Endodermal cell (in vitro differentiated cells): ENCODE data around the gene HECW1. TPM values are rescaled to one million over a fixed set of nuclear protein-coding genes. Genes with fewer than 3 reads are reported as not detected.

ENCODE experiments used
- DNase-seq: peaks from one replicate; pipeline ENCODE4 v3.0.0-alpha.2; 2017
- H3K27ac ChIP-seq: 2 replicates; pipeline ENCODE4 v1.5.1; 2013; ENCODE audit warnings: mild to moderate bottlenecking, low read depth, low read length, moderate library complexity
- H3K27me3 ChIP-seq: 2 replicates; pipeline ENCODE4 v1.6.1; 2013; ENCODE audit warnings: mild to moderate bottlenecking, low read length, moderate library complexity; ENCODE audit not compliant: insufficient read depth, control insufficient read depth, poor library complexity, severe bottlenecking
- H3K36me3 ChIP-seq: 2 replicates; pipeline ENCODE4 v1.7.0; 2013; ENCODE audit warnings: mild to moderate bottlenecking, low read length, moderate library complexity; ENCODE audit not compliant: control insufficient read depth, insufficient read depth
- H3K4me1 ChIP-seq: one replicate; pipeline ENCODE4 v1.7.0; 2013; ENCODE audit warnings: low read length; ENCODE audit not compliant: control insufficient read depth, insufficient read depth
- H3K4me3 ChIP-seq: 2 replicates; pipeline ENCODE4 v1.5.1; 2013; ENCODE audit warnings: mild to moderate bottlenecking, low read length, moderate library complexity
- H3K9ac ChIP-seq: 2 replicates; pipeline ENCODE4 v1.6.1; 2013; ENCODE audit warnings: mild to moderate bottlenecking, low read length, moderate library complexity; ENCODE audit not compliant: poor library complexity, severe bottlenecking; ENCODE audit errors: extremely low read depth
- H3K9me3 ChIP-seq: 2 replicates; pipeline ENCODE4 v1.6.1; 2013; ENCODE audit warnings: mild to moderate bottlenecking, low read length, moderate library complexity; ENCODE audit not compliant: control insufficient read depth
- H3K27ac Mint-ChIP-seq: 2 replicates; pipeline ENCODE4 v1.8.0; 2020; ENCODE audit warnings: mixed read lengths
- H3K27me3 Mint-ChIP-seq: 2 replicates; pipeline ENCODE4 v1.8.0; 2021; ENCODE audit warnings: mild to moderate bottlenecking, mixed read lengths; ENCODE audit not compliant: insufficient read depth
- H3K36me3 Mint-ChIP-seq: 2 replicates; pipeline ENCODE4 v1.8.0; 2020; ENCODE audit warnings: low read depth, mixed read lengths
- H3K4me1 Mint-ChIP-seq: 2 replicates; pipeline ENCODE4 v1.8.0; 2020; ENCODE audit warnings: mixed read lengths
- H3K4me3 Mint-ChIP-seq: 2 replicates; pipeline ENCODE4 v1.8.0; 2020; ENCODE audit warnings: mild to moderate bottlenecking, moderate library complexity, mixed read lengths
- H3K9me3 Mint-ChIP-seq: 2 replicates; pipeline ENCODE4 v1.8.0; 2020; ENCODE audit warnings: mild to moderate bottlenecking, mixed read lengths
- WGBS, 2 experiments: methylation state at CpG; one replicate each; pipeline versions ENCODE4 v1.1.5 to v1.1.7; 2013; ENCODE audit warnings: missing lambda C conversion rate in 2 of 2, mixed read lengths in 1 of 2; ENCODE audit not compliant: insufficient coverage in 1 of 2, insufficient read length in 1 of 2; 5-methylcytosine and 5-hydroxymethylcytosine counted together
- total RNA-seq, 2 donors: library from RNA; stranded (reverse); fragmentation: NEBNext Ultra II Directional in 1 of 2; extraction: Animal tissue kit (Norgen Biotek cat#: 25700) in 1 of 2; gene quantifications; 2 replicates in 1 of 2; 3 replicates in 1 of 2; pipeline ENCODE4 v1.2.1, GENCODE V29; 2021
- TF ChIP-seq, protein P1 (sequence below): fragments of 200-600 bp; sonication (generic); conservative IDR thresholded peaks from 2 replicates; pipeline ENCODE4 v1.5.0; 2021; ENCODE audit warnings: antibody characterized with exemption, mild to moderate bottlenecking

Gene HECW1
- total RNA-seq, 2 donors from 2014 or later: 4.6 to 12.0 TPM

DNA sequence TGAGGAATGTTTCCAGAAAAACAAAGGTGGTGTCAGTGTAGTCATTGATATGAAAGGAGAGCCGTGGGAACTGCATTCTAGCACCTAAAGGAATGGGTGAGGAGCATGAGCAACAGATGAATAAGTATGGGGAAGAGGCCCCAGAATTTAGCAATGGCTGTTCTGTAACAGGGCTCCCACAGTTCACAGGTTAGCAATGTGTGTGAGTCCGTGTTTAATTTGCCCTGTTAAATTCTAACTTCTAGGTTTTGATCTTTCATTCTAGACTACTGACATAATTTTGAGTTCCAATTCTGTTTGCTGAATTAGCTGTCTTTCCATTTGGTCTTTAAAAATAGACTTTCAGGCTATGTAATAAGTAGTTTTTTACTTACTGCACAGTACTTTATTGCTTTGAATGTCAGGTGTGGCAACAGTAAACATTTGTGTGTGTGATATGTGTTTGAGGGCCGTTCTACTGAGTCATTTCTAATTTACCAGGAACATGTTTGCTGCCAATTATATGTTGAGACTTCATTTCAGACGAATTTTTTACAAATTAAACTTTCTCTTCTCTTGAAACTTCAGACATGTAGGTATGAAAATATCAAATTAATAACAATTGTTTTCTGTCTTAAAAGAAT lies 479.2 kb downstream of the HECW1 start:
- no peak overlapping the region for H3K4me3 Mint-ChIP-seq
- Histone ChIP-seq H3K4me3 (no peak overlapping the region), H3K27ac (no peak overlapping the region), H3K9ac (no peak overlapping the region), H3K36me3 (peaks cover 3% of the 10 kb centered on the region), H3K4me1 (no peaks in the 10 kb centered on the region), H3K27me3 (no peaks in the 10 kb centered on the region), H3K9me3 (no peaks in the 10 kb centered on the region)
- peaks cover 6% of the 10 kb centered on the region for H3K36me3 Mint-ChIP-seq
- WGBS, 2 experiments: 75 to 78% methylated on average over 2 to 3 of the region's 4 CpGs
- no peaks in the 10 kb centered on the region for H3K27me3 Mint-ChIP-seq
- H3K9me3 Mint-ChIP-seq: no peaks in the 10 kb centered on the region
- DNase-seq: no peak
- TF ChIP-seq, protein P1, sequence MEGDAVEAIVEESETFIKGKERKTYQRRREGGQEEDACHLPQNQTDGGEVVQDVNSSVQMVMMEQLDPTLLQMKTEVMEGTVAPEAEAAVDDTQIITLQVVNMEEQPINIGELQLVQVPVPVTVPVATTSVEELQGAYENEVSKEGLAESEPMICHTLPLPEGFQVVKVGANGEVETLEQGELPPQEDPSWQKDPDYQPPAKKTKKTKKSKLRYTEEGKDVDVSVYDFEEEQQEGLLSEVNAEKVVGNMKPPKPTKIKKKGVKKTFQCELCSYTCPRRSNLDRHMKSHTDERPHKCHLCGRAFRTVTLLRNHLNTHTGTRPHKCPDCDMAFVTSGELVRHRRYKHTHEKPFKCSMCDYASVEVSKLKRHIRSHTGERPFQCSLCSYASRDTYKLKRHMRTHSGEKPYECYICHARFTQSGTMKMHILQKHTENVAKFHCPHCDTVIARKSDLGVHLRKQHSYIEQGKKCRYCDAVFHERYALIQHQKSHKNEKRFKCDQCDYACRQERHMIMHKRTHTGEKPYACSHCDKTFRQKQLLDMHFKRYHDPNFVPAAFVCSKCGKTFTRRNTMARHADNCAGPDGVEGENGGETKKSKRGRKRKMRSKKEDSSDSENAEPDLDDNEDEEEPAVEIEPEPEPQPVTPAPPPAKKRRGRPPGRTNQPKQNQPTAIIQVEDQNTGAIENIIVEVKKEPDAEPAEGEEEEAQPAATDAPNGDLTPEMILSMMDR: no peak
- H3K27ac Mint-ChIP-seq: no peak overlapping the region
- peaks cover 10% of the 10 kb centered on the region for H3K4me1 Mint-ChIP-seq

DNA sequence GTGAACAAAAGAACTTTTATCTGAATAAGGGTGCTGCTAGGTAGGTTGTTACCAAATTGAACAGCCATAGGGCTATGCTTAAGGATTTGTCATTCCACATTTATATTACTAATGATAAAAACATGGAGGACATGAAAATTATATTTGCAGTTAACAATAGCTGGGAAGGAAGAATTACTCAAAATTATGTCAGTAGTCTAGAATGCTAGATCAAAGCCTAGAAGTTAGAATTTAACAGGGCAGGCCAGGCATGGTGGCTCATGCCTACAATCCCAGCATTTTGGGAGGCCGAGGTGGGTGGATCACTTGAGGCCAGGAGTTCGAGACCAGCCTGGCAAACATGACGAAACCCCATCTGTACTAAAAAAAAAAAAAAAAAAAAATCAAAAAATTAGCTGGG lies 479.9 kb downstream of the HECW1 start:
- H3K4me3 Mint-ChIP-seq: no peak overlapping the region
- H3K27ac ChIP-seq: no peak overlapping the region
- 88% methylated on average over 1 of the region's 3 CpGs; no CpG with 5 or more reads in 1 of the 2 experiments for WGBS, 2 experiments

DNA sequence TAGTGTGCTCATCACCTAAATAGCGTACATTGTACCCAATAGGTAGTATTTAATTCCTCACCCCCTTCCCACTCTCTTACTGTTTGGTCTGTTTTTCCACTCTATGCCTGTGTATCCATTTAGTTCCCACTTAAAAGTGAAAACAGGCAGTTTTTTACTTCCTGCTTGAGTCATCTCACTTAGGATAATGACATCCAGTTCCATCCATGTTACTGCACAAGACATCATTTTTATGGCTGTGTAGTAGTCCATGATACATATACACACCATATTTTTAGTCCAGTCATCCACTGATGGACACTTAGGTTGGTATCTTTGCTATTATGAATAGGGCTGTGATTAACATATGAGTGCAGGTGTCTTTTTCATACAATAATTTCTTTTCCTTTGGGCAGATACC lies 480.6 kb downstream of the HECW1 start:
- H3K4me3 ChIP-seq: no peak overlapping the region
- H3K27me3 ChIP-seq: no peaks in the 10 kb centered on the region
- H3K27ac ChIP-seq: no peak overlapping the region
- no peaks in the 10 kb centered on the region for H3K4me1 ChIP-seq
- Mint-ChIP-seq H3K4me1 (peaks cover 7% of the 10 kb centered on the region), H3K27ac (no peak overlapping the region), H3K4me3 (no peak overlapping the region), H3K36me3 (peaks cover 10% of the 10 kb centered on the region), H3K9me3 (no peaks in the 10 kb centered on the region), H3K27me3 (no peaks in the 10 kb centered on the region)
- peaks cover 13% of the 10 kb centered on the region for H3K36me3 ChIP-seq
- no peak overlapping the region for H3K9ac ChIP-seq
- TF ChIP-seq, protein P1: no peak
- no peak for DNase-seq
- 90 to 100% methylated on average over 1 of the region's 1 CpG for whole genome bisulfite sequencing, 2 experiments
- H3K9me3 ChIP-seq: no peaks in the 10 kb centered on the region

More for the DNA sequence above, 479.9 kb downstream of the HECW1 start:
- Mint-ChIP-seq H3K27me3 (no peaks in the 10 kb centered on the region), H3K36me3 (peaks cover 8% of the 10 kb centered on the region), H3K9me3 (no peaks in the 10 kb centered on the region), H3K27ac (no peak overlapping the region), H3K4me1 (peaks cover 8% of the 10 kb centered on the region)
- H3K9me3 ChIP-seq: no peaks in the 10 kb centered on the region
- peaks cover 8% of the 10 kb centered on the region for H3K36me3 ChIP-seq
- no peak overlapping the region for H3K4me3 ChIP-seq
- DNase-seq: no peak
- H3K4me1 ChIP-seq: no peaks in the 10 kb centered on the region
- TF ChIP-seq, protein P1: no peak
- no peak overlapping the region for H3K9ac ChIP-seq
- H3K27me3 ChIP-seq: no peaks in the 10 kb centered on the region
